ENCODE results near the gene UBP1.

DNA sequence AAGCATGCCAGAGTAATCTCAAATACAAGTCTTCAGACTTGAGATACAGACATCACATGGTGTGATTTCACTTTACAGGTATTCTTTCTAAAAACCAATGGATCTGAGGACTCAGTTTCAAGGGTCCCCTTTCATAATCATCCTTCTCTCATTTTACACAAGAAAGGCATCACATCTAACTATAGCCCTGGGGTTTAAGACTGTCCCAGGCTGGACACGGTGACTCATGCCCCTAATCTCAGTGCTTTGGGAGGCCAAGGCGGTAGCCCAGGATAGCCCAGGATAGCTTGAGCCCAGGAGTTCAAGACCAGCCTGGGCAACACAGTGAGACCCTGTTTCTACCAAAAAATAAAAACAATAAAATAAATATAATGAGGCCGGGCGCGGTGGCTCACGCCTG, 36.4 kb downstream of the UBP1 start:
- no peak for TF ChIP-seq EZH2 (IDR thresholded peaks at IDR 0.05; ENCODE audit: low read length)
- TF ChIP-seq, protein P1, sequence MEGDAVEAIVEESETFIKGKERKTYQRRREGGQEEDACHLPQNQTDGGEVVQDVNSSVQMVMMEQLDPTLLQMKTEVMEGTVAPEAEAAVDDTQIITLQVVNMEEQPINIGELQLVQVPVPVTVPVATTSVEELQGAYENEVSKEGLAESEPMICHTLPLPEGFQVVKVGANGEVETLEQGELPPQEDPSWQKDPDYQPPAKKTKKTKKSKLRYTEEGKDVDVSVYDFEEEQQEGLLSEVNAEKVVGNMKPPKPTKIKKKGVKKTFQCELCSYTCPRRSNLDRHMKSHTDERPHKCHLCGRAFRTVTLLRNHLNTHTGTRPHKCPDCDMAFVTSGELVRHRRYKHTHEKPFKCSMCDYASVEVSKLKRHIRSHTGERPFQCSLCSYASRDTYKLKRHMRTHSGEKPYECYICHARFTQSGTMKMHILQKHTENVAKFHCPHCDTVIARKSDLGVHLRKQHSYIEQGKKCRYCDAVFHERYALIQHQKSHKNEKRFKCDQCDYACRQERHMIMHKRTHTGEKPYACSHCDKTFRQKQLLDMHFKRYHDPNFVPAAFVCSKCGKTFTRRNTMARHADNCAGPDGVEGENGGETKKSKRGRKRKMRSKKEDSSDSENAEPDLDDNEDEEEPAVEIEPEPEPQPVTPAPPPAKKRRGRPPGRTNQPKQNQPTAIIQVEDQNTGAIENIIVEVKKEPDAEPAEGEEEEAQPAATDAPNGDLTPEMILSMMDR (optimal IDR thresholded peaks at IDR 0.05 in 1 of 3, IDR thresholded peaks at IDR 0.05 in 1 of 3, conservative IDR thresholded peaks at IDR 0.05 in 1 of 3; ENCODE audit: extremely low read depth in 1 of 3, insufficient read depth in 2 of 3, low read length in 3 of 3) = no peak
